Lung (tissue), 12 donors: ENCODE measurements around the gene GTF2H4. TPM values are rescaled to one million over a fixed set of nuclear protein-coding genes. Genes with fewer than 3 reads are reported as not detected.

Experiments used
- ATAC-seq: fragments of 200-7000 bp; cut with Tn5 transposase; one replicate; pipeline ENCODE4 v1.9.1; 2020; ENCODE audit warnings: moderate number of reproducible peaks; ENCODE audit not compliant: insufficient read depth, low FRiP score
- DNase-seq, 3 donors: peaks; one replicate each; pipeline ENCODE4 v3.0.0-alpha.2; 2013 to 2017
- H3K27ac ChIP-seq, 2 donors: one replicate each; pipeline ENCODE4 v1.5.1; 2013; ENCODE audit warnings: mild to moderate bottlenecking in 2 of 2, moderate library complexity in 2 of 2, control low read depth in 1 of 2, inconsistent platforms in 1 of 2, low read depth in 1 of 2, low read length in 1 of 2
- H3K27me3 ChIP-seq, 3 donors: one replicate each; pipeline ENCODE4 v1.5.1; 2013; ENCODE audit warnings: low read length in 2 of 3; ENCODE audit not compliant: control insufficient read depth in 3 of 3, insufficient read depth in 3 of 3
- H3K36me3 ChIP-seq, 4 donors: one replicate each; pipeline ENCODE4 v1.5.1; 2013; ENCODE audit warnings: low read length in 4 of 4, mild to moderate bottlenecking in 1 of 4, moderate library complexity in 1 of 4; ENCODE audit not compliant: control insufficient read depth in 4 of 4, insufficient read depth in 4 of 4
- H3K4me1 ChIP-seq, 5 donors: one replicate each; pipeline ENCODE4 v1.5.1; 2013; ENCODE audit warnings: low read length in 5 of 5, mild to moderate bottlenecking in 2 of 5, moderate library complexity in 1 of 5; ENCODE audit not compliant: control insufficient read depth in 5 of 5, insufficient read depth in 5 of 5
- H3K4me3 ChIP-seq: one replicate; pipeline ENCODE4 v1.5.1; 2013; ENCODE audit warnings: mild to moderate bottlenecking, control low read depth, moderate library complexity
- H3K9ac ChIP-seq, 2 donors: one replicate each; pipeline ENCODE4 v1.5.1; 2013; ENCODE audit warnings: low read length in 2 of 2, control low read depth in 1 of 2; ENCODE audit not compliant: insufficient read depth in 1 of 2
- H3K9me3 ChIP-seq, 4 donors: one replicate each; pipeline ENCODE4 v1.5.1; 2013; ENCODE audit warnings: low read length in 3 of 4, mild to moderate bottlenecking in 1 of 4, moderate library complexity in 1 of 4; ENCODE audit not compliant: control insufficient read depth in 4 of 4, insufficient read depth in 3 of 4
- CTCF ChIP-seq: IDR thresholded peaks from 2 replicates; pipeline ENCODE4 v1.5.1; 2012; ENCODE audit warnings: mild to moderate bottlenecking; ENCODE audit errors: control extremely low read depth, extremely low read depth
- WGBS, 2 donors: extraction: QIAGEN DNeasy Blood & Tissue Kit; methylation state at CpG; one replicate each; pipeline ENCODE4 v1.1.7; 2013; 5-methylcytosine and 5-hydroxymethylcytosine counted together
- polyA plus RNA-seq, 2 donors: library from polyadenylated mRNA; stranded (reverse); fragments of 200-250 nt; gene quantifications; one replicate each; pipeline ENCODE4 v1.2.1, GENCODE V29; 2013
- total RNA-seq, 2 donors: library from RNA; depleted of rRNA in 1 of 2; stranded (reverse); fragments of >200 nt in 1 of 2; gene quantifications; one replicate each; pipeline ENCODE4 v1.2.1, GENCODE V29; 2014 to 2021
- donor health status: control.
- donor health status: control.
- donor health status: Bipolar disorder and iron deficiency.
- donor health status: healthy.
- donor health status: DM: yes; HTN: yes; CAD: no.

The GTF2H4 gene
- total and polyA plus RNA-seq, 4 donors, result 25.3 to 37.2 (median 31.1) TPM

GRCh38 chr6:30894381-30894780 lies 13.6 kb upstream of the GTF2H4 start:
- WGBS, 2 donors, result 94 to 95% methylated on average over 12 of the region's 12 CpGs

DNA sequence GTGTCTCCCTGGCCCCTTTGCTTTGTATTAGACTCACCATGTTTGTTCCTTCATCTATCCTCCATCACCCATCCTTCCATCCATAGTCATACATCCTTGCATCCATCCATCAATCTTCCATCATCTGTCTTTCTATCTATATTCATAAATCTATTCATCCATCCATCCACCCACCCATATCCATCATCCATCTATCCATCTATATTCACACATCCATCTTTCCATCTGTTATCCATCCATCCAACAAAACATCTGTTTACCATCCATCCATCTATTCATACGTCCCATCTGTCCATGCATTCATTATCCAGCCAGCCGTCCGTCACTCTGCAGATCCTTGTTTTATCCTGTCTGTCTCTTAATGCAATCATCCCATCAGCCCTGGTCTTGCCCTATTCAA lies 13.1 kb upstream of the GTF2H4 start:
- H3K4me3 ChIP-seq, result no peak overlapping the region
- no peak for DNase-seq
- peaks cover 0 to 40% (median 34%) of the 10 kb centered on the region in 4 donors for H3K36me3 ChIP-seq
- no peaks in the 10 kb centered on the region for H3K4me1 ChIP-seq
- H3K9ac ChIP-seq, result no peak overlapping the region
- no peak for TF ChIP-seq CTCF
- WGBS, 2 donors, result 92 to 98% methylated on average over 3 of the region's 3 CpGs
- H3K9me3 ChIP-seq, result no peaks in the 10 kb centered on the region
- no peak for ATAC-seq
- no peak overlapping the region for H3K27ac ChIP-seq
- no peaks in the 10 kb centered on the region for H3K27me3 ChIP-seq

More at GRCh38 chr6:30894381-30894780, 13.6 kb upstream of the GTF2H4 start:
- no peak overlapping the region for H3K9ac ChIP-seq
- H3K4me1 ChIP-seq, result no peaks in the 10 kb centered on the region
- H3K36me3 ChIP-seq, result peaks cover 0 to 43% (median 37%) of the 10 kb centered on the region in 4 donors
- DNase-seq (no peak), ATAC-seq (no peak)
- no peak for TF ChIP-seq CTCF
- no peak overlapping the region for H3K4me3 ChIP-seq
- no peak overlapping the region for H3K27ac ChIP-seq
- H3K9me3 ChIP-seq, result no peaks in the 10 kb centered on the region
- no peaks in the 10 kb centered on the region for H3K27me3 ChIP-seq

- H3K4me1 ChIP-seq, result no peaks in the 10 kb centered on the region
- H3K9me3 ChIP-seq, result no peaks in the 10 kb centered on the region
- DNase-seq (no peak), ATAC-seq (no peak)
- peaks cover 0 to 37% (median 32%) of the 10 kb centered on the region in 4 donors for H3K36me3 ChIP-seq
- no peak overlapping the region for H3K27ac ChIP-seq
- no peak overlapping the region for H3K9ac ChIP-seq
- WGBS, 2 donors, result 83 to 89% methylated on average over 10 of the region's 10 CpGs
- no peak overlapping the region for H3K4me3 ChIP-seq
- TF ChIP-seq CTCF, result no peak
- H3K27me3 ChIP-seq, result no peaks in the 10 kb centered on the region
Observed at GRCh38 chr6:30895343-30895742, 12.7 kb upstream of the GTF2H4 start.

DNA sequence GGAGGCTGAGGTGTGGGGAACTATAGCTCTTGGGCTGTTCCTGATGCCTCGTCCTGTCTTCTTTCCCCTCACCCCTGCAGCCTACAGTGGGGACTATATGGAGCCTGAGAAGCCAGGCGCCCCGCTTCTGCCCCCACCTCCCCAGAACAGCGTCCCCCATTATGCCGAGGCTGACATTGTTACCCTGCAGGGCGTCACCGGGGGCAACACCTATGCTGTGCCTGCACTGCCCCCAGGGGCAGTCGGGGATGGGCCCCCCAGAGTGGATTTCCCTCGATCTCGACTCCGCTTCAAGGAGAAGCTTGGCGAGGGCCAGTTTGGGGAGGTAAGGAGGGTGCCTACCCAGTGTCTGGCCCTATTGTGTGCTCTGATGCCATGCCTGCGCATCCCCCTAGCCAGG lies 11.5 kb upstream of the GTF2H4 start:
- Histone ChIP-seq H3K9me3 (no peaks in the 10 kb centered on the region), H3K27ac (no peak overlapping the region), H3K27me3 (no peaks in the 10 kb centered on the region), H3K4me1 (no peaks in the 10 kb centered on the region), H3K9ac (no peak overlapping the region), H3K36me3 (peaks cover 0 to 34% (median 29%) of the 10 kb centered on the region in 4 donors), H3K4me3 (no peak overlapping the region)
- DNase-seq, result no peak
- no peak for ATAC-seq
- WGBS, 2 donors, result 91 to 97% methylated on average over 13 of the region's 13 CpGs
- TF ChIP-seq CTCF, result no peak
